KOPT-K1 (cell line): ENCODE data around the gene XAGE2.

Source experiments
- H3K27ac ChIP-seq: fragments of 200-600 bp; sonication (generic); 2 replicates; pipeline ENCODE4 v1.5.1; 2016; ENCODE audit warnings: antibody characterized with exemption, mild to moderate bottlenecking, low read depth, low read length; ENCODE audit not compliant: poor library complexity, severe bottlenecking
- H3K36me3 ChIP-seq: fragments of 200-600 bp; sonication (generic); 2 replicates; pipeline ENCODE4 v1.5.1; 2017; ENCODE audit warnings: antibody characterized with exemption, mild to moderate bottlenecking, low read length, moderate library complexity; ENCODE audit not compliant: insufficient read depth
- H3K9me3 ChIP-seq: fragments of 200-600 bp; sonication (generic); 2 replicates; pipeline ENCODE4 v1.5.1; 2017; ENCODE audit warnings: antibody characterized with exemption, low read length, mild to moderate bottlenecking; ENCODE audit not compliant: insufficient read depth, poor library complexity, severe bottlenecking

XAGE2 gene

DNA sequence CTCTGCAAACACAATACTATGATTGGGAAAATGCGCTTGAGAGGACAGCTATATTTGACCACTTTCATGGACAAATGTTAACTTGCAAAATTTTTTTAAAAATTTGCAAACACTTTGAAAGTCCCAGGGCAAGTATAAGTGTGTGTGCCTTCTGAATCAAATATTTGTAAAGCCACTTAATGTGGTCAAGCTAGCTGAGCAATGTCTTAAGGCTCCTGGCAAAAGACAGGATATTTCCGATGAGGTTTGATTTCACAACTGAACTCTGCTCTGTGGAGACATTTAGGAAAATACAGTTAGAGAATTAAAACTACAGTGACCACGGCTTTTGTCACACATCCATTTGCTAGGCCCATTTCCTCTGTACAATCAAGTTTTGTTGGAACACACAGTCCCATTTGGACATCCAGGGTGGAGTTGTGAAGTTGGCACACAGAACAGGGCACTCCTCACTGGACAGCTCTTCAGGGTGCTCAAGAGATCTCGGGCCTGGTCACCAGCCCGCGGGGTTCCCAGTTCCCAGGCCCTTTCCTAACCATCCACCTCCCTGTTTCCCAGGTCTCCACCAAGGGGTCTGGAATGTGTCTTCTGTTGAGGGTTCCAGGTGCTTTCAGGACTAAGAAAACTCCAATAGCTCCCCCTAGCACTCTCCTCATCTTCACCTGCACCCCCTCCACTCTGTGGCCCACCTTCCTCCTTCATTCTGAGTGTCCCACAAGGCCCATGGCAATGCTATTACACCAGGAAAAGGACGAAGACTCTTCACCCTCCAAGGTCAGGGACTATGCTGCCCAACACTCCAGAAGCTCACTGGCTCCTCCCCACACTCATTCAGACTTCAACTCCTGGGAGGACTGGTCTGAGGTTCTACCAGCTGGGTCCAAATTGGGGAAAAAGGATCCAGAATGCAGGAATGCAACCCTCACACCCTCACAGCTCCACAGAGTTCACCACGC lies 41.9 kb downstream of the XAGE2 start:
- Histone ChIP-seq H3K27ac (no peak overlapping the region), H3K9me3 (no peaks in the 10 kb centered on the region), H3K36me3 (no peaks in the 10 kb centered on the region)

GRCh38 chrX:52415304-52415703 lies 46.5 kb downstream of the XAGE2 start:
- no peaks in the 10 kb centered on the region for H3K9me3 ChIP-seq
- no peaks in the 10 kb centered on the region for H3K36me3 ChIP-seq

GRCh38 chrX:52416816-52417215 lies 48.0 kb downstream of the XAGE2 start:
- Histone ChIP-seq H3K36me3 (no peaks in the 10 kb centered on the region), H3K9me3 (no peaks in the 10 kb centered on the region), H3K27ac (no peak overlapping the region)

More at GRCh38 chrX:52415304-52415703, 46.5 kb downstream of the XAGE2 start:
- H3K27ac ChIP-seq = no peak overlapping the region

DNA sequence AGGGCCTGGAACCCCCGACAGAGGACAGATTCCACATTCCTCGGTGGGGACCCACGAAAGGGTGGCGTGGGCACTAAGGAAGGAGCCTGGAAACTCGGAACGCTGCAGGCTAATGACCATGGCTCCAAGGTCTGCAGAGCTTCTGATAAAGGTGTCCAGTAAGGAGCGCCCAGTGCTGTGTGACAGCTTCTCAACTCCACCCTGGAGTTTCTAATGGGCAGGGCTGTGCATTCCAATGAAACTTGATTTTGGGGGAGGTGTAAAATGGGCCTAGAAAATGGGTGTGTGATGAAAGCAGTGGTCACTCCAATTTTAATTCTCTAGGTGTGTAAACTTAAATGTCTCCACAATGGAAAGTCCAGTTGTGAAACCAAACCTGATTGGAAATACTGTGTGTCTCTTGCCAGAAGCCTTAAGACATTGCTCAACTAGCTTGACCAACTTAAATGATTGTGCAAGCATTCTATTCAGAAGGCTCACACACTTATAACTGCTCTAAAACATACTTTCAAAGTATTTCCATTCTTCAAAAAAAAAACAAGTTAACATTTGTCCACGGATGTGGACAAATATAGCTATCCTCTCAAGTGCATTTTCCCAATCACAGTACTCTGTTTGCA lies 52.1 kb downstream of the XAGE2 start:
- H3K27ac ChIP-seq = no peak overlapping the region
- H3K36me3 ChIP-seq = no peaks in the 10 kb centered on the region
- no peaks in the 10 kb centered on the region for H3K9me3 ChIP-seq

GRCh38 chrX:52422884-52423283 lies 54.1 kb downstream of the XAGE2 start:
- Histone ChIP-seq H3K36me3 (no peaks in the 10 kb centered on the region), H3K27ac (no peak overlapping the region), H3K9me3 (no peaks in the 10 kb centered on the region)

GRCh38 chrX:52424656-52425055 lies 55.8 kb downstream of the XAGE2 start:
- H3K9me3 ChIP-seq = no peaks in the 10 kb centered on the region
- H3K27ac ChIP-seq = no peak overlapping the region
- no peaks in the 10 kb centered on the region for H3K36me3 ChIP-seq
